GM23338 (cell line): ENCODE measurements around the gene ATOH8. TPM values are rescaled to one million over a fixed set of nuclear protein-coding genes. Genes with fewer than 3 reads are reported as not detected.

Source experiments
- ATAC-seq: fragments of 200-7000 bp; cut with Tn5 transposase; 3 replicates; pipeline ENCODE4 v1.9.1; 2020
- DNase-seq: peaks from one replicate; pipeline ENCODE4 v3.0.0-alpha.2; 2015; ENCODE audit warnings: low spot score
- H2AFZ ChIP-seq: fragments of 200-600 bp; sonication (generic); 2 replicates; pipeline ENCODE4 v1.8.0; 2016; ENCODE audit warnings: antibody characterized with exemption, mild to moderate bottlenecking, moderate library complexity
- H3F3A ChIP-seq: fragments of 200-600 bp; sonication (generic); replicated peaks from 2 replicates; pipeline ENCODE4 v1.8.0; 2017; ENCODE audit warnings: antibody characterized with exemption, mixed run types, low read depth
- H3K27ac ChIP-seq: fragments of 200-600 bp; sonication (generic); 2 replicates; pipeline ENCODE4 v1.6.1; 2016; ENCODE audit warnings: low read depth
- H3K27me3 ChIP-seq: fragments of 200-600 bp; sonication (generic); 2 replicates; pipeline ENCODE4 v1.8.0; 2016; ENCODE audit warnings: mild to moderate bottlenecking, mixed run types, moderate library complexity; ENCODE audit not compliant: insufficient read depth
- H3K36me3 ChIP-seq: fragments of 200-600 bp; sonication (generic); 2 replicates; pipeline ENCODE4 v1.8.0; 2016; ENCODE audit warnings: mild to moderate bottlenecking; ENCODE audit not compliant: insufficient read depth
- H3K4me1 ChIP-seq: fragments of 200-600 bp; sonication (generic); 2 replicates; pipeline ENCODE4 v1.8.0; 2016; ENCODE audit warnings: mild to moderate bottlenecking, moderate library complexity; ENCODE audit not compliant: insufficient read depth
- H3K4me2 ChIP-seq: fragments of 200-600 bp; sonication (generic); 2 replicates; pipeline ENCODE4 v1.7.1; 2017; ENCODE audit warnings: mixed run types
- H3K4me3 ChIP-seq: fragments of 200-600 bp; sonication (generic); 2 replicates; pipeline ENCODE4 v1.6.1; 2016; ENCODE audit warnings: mixed run types
- H3K79me2 ChIP-seq: fragments of 200-600 bp; sonication (generic); replicated peaks from 2 replicates; pipeline ENCODE4 v1.8.0; 2017; ENCODE audit warnings: mild to moderate bottlenecking; ENCODE audit not compliant: insufficient read depth
- H3K9me2 ChIP-seq: fragments of 200-600 bp; sonication (generic); 2 replicates; pipeline ENCODE4 v1.8.0; 2017; ENCODE audit not compliant: insufficient read depth
- H4K20me1 ChIP-seq: fragments of 200-600 bp; sonication (generic); replicated peaks from 2 replicates; pipeline ENCODE4 v1.8.0; 2017; ENCODE audit warnings: mild to moderate bottlenecking; ENCODE audit not compliant: insufficient read depth
- H3K27ac Mint-ChIP-seq: 2 replicates; pipeline ENCODE4 v1.8.0; 2020; ENCODE audit warnings: inconsistent platforms, mild to moderate bottlenecking, moderate library complexity, mixed read lengths
- H3K27me3 Mint-ChIP-seq: 3 replicates; pipeline ENCODE4 v1.8.0; 2022; ENCODE audit warnings: low read depth, mild to moderate bottlenecking, moderate library complexity, mixed read lengths, inconsistent platforms; ENCODE audit not compliant: insufficient read depth, poor library complexity
- H3K36me3 Mint-ChIP-seq: 3 replicates; pipeline ENCODE4 v1.8.0; 2021; ENCODE audit warnings: low read depth, mild to moderate bottlenecking, inconsistent platforms, moderate library complexity, mixed read lengths
- H3K4me1 Mint-ChIP-seq: 3 replicates; pipeline ENCODE4 v1.8.0; 2020; ENCODE audit warnings: mild to moderate bottlenecking, inconsistent platforms, mixed read lengths
- H3K4me3 Mint-ChIP-seq: 3 replicates; pipeline ENCODE4 v1.8.0; 2021; ENCODE audit warnings: moderate library complexity, mild to moderate bottlenecking, inconsistent platforms, mixed read lengths
- H3K9me3 Mint-ChIP-seq: 3 replicates; pipeline ENCODE4 v1.8.0; 2020; ENCODE audit warnings: moderate library complexity, mild to moderate bottlenecking, inconsistent platforms, mixed read lengths
- CREB1 ChIP-seq: fragments of 250-450 bp; sonication (Bioruptor Pico); IDR thresholded peaks from 2 replicates; pipeline ENCODE4 v1.5.0; 2020; ENCODE audit warnings: low read depth, mild to moderate bottlenecking, moderate library complexity
- CTCF ChIP-seq, 2 experiments: fragments of 200-600 bp in 1 of 2; sonication (generic) in 1 of 2; conservative IDR thresholded peaks; 2 replicates each; pipeline versions ENCODE4 v1.5.1 to v1.6.1; 2016 to 2017; ENCODE audit warnings: antibody characterized with exemption in 2 of 2, low read depth in 2 of 2, mild to moderate bottlenecking in 2 of 2, moderate library complexity in 1 of 2
- ETS1 ChIP-seq: IDR thresholded peaks from 2 replicates; pipeline ENCODE4 v1.6.1; 2016; ENCODE audit warnings: antibody characterized with exemption
- EZH2 ChIP-seq: fragments of 200-600 bp; sonication (generic); IDR thresholded peaks from one replicate; pipeline ENCODE4 v1.8.0; 2017; ENCODE audit warnings: antibody characterized with exemption, mild to moderate bottlenecking, low read depth; ENCODE audit not compliant: unreplicated experiment
- EZH2phosphoT487 ChIP-seq: fragments of 200-600 bp; sonication (generic); IDR thresholded peaks from one replicate; pipeline ENCODE4 v1.8.1; 2018; ENCODE audit warnings: antibody characterized with exemption; ENCODE audit not compliant: unreplicated experiment
- JUNB ChIP-seq: IDR thresholded peaks from one replicate; pipeline ENCODE4 v1.6.1; 2016; ENCODE audit warnings: antibody characterized with exemption; ENCODE audit not compliant: unreplicated experiment
- NANOG ChIP-seq: IDR thresholded peaks from 2 replicates; pipeline ENCODE4 v1.6.1; 2016; ENCODE audit warnings: antibody characterized with exemption, borderline replicate concordance
- POLR2AphosphoS5 ChIP-seq: IDR thresholded peaks from 2 replicates; pipeline ENCODE4 v1.6.1; 2016; ENCODE audit warnings: antibody characterized with exemption, low read depth
- REST ChIP-seq: IDR thresholded peaks from one replicate; pipeline ENCODE4 v1.6.1; 2018; ENCODE audit warnings: antibody characterized with exemption; ENCODE audit not compliant: unreplicated experiment
- STAT1 ChIP-seq: IDR thresholded peaks from one replicate; pipeline ENCODE4 v1.6.1; 2016; ENCODE audit warnings: antibody characterized with exemption; ENCODE audit not compliant: unreplicated experiment
- ZNF114 ChIP-seq: fragments of 250-450 bp; sonication (Bioruptor Pico); IDR thresholded peaks from 2 replicates; pipeline ENCODE4 v1.5.0; 2020; ENCODE audit warnings: mild to moderate bottlenecking, moderate library complexity
- ZNF331 ChIP-seq: fragments of 250-450 bp; sonication (Bioruptor Pico); IDR thresholded peaks from 2 replicates; pipeline ENCODE4 v1.5.0; 2020; ENCODE audit warnings: low read depth, mild to moderate bottlenecking, moderate library complexity
- ZNF462 ChIP-seq: fragments of 250-450 bp; sonication (Bioruptor Pico); IDR thresholded peaks from 2 replicates; pipeline ENCODE4 v1.5.0; 2020; ENCODE audit warnings: mild to moderate bottlenecking, moderate library complexity
- polyA plus RNA-seq: library from polyadenylated mRNA; unstranded; fragments of >200 nt; fragmentation: Nextera tagmentation; extraction: Ambion mirVana; gene quantifications from 2 replicates; pipeline ENCODE4 v1.2.1, GENCODE V29; 2016
- total RNA-seq: library from RNA; depleted of rRNA; stranded (reverse); fragments of >200 nt; shearing (Covaris generic); gene quantifications from 2 replicates; pipeline ENCODE4 v1.2.3, GENCODE V29; 2014

The ATOH8 gene
- total and polyA plus RNA-seq, 2 experiments from 2014 or later: 0.11 to 0.97 TPM

- no peaks in the 10 kb centered on the region for H3K79me2 ChIP-seq
- no peaks in the 10 kb centered on the region for H4K20me1 ChIP-seq
- no peak overlapping the region for H3K27ac ChIP-seq
- no peak for ATAC-seq
- Mint-ChIP-seq H3K27ac (no peak overlapping the region), H3K27me3 (peaks cover 8% of the 10 kb centered on the region), H3K4me3 (no peak overlapping the region), H3K36me3 (no peaks in the 10 kb centered on the region), H3K9me3 (no peaks in the 10 kb centered on the region), H3K4me1 (peaks cover 13% of the 10 kb centered on the region)
- no peak for DNase-seq
- peaks cover 2% of the 10 kb centered on the region for H3K4me1 ChIP-seq
- no peak overlapping the region for H3K4me2 ChIP-seq
- no peaks in the 10 kb centered on the region for H3K27me3 ChIP-seq
- no peak for TF ChIP-seq ZNF114 (CRISPR knock-in tag)
- TF ChIP-seq STAT1: no peak
- TF ChIP-seq CREB1 (CRISPR knock-in tag): no peak
- TF ChIP-seq ZNF331 (CRISPR knock-in tag): no peak
- TF ChIP-seq JUNB: no peak
- no peak for TF ChIP-seq POLR2AphosphoS5
- no peak for TF ChIP-seq ZNF462 (CRISPR knock-in tag)
- TF ChIP-seq EZH2: no peak
- no peak for TF ChIP-seq CTCF (conservative IDR thresholded peaks at IDR 0.05; ENCODE audit: low read depth in 2 of 2)
- TF ChIP-seq EZH2phosphoT487: no peak
- TF ChIP-seq ETS1: no peak
- no peak for TF ChIP-seq NANOG
- TF ChIP-seq REST: no peak
- H3K9me2 ChIP-seq: no peaks in the 10 kb centered on the region
- no peaks in the 10 kb centered on the region for H3K36me3 ChIP-seq
- no peak overlapping the region for H2AFZ ChIP-seq
- no peak overlapping the region for H3K4me3 ChIP-seq
- H3F3A ChIP-seq: no peaks in the 10 kb centered on the region
Observed at GRCh38 chr2:85822766-85823165, 69.0 kb downstream of the ATOH8 start.
